ENCODE measurements around the gene USP27X. TPM values are rescaled to one million over a fixed set of nuclear protein-coding genes. Genes with fewer than 3 reads are reported as not detected.

The USP27X gene
- total and polyA plus RNA-seq, 2 of the 4 experiments (the other 2 are of a cell fraction): 2.7 to 6.3 TPM

DNA sequence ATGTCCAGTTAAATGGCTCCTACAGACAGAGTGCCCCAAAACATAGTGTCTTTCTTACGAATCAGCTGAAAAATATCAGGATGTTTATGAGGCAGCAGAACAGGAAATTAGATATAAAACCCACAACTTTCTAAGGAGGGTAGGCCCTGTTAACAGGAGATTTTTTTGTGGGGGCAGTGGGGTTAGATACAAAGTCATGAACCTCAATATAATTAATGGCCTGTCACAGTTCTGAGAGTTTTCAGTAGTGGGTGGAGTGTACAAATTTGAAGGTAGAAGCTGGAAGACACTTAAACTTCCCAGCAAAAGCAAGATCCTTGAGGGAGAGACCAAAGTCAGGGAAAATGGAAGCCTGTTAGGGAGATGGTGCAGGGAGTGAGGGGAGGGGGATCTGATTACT, 32.8 kb upstream of the USP27X start:
- Histone ChIP-seq H4K8ac (ENCODE audit: low read depth in 2 of 2, low read length in 2 of 2) (no peak overlapping the region), H2AK5ac (ENCODE audit: low read depth, low read length) (no peak overlapping the region), H2AK9ac (replicated peaks; ENCODE audit: low read depth, low read length, poor library complexity) (no peak overlapping the region), H3K27ac (ENCODE audit: insufficient read depth, low read length) (no peak overlapping the region), H2AFZ (replicated peaks; ENCODE audit: low read length, poor library complexity) (no peak overlapping the region), H3K23ac (ENCODE audit: low read depth, low read length) (no peak overlapping the region), H3K9me3 (ENCODE audit: control insufficient read depth, insufficient read depth, low read length) (no peaks in the 10 kb centered on the region), H4K20me1 (ENCODE audit: insufficient read depth, low read length) (no peaks in the 10 kb centered on the region), H4K5ac (ENCODE audit: low read depth, low read length) (no peak overlapping the region), H3K4ac (ENCODE audit: low read depth, low read length) (no peak overlapping the region), H3K4me2 (ENCODE audit: low read depth, low read length) (no peak overlapping the region), H3K36me3 (ENCODE audit: control insufficient read depth, insufficient read depth, low read length) (no peaks in the 10 kb centered on the region), H3K9me1 (ENCODE audit: insufficient read depth, low read length) (no peaks in the 10 kb centered on the region), H3K27me3 (ENCODE audit: control insufficient read depth, insufficient read depth, low read length) (peaks cover 4% of the 10 kb centered on the region; the same call in 1 of the 2 replicates), H3K9ac (ENCODE audit: low read depth, low read length) (no peak overlapping the region), H2BK5ac (ENCODE audit: low read depth, low read length, poor library complexity, severe bottlenecking) (no peak overlapping the region), H2BK15ac (ENCODE audit: low read depth, low read length) (no peak overlapping the region), H2BK120ac (ENCODE audit: low read depth, low read length) (no peak overlapping the region), H3K14ac (replicated peaks; ENCODE audit: low read depth, low read length) (no peak overlapping the region), H2BK20ac (ENCODE audit: low read depth, low read length) (no peak overlapping the region), H3K4me3 (ENCODE audit: insufficient read depth, low read depth, low read length) (no peak overlapping the region), H3K4me1 (ENCODE audit: control insufficient read depth, insufficient read depth, low read length) (no peaks in the 10 kb centered on the region), H3K79me1 (ENCODE audit: low read depth in 1 of 2, low read length in 2 of 2) (no peaks in the 10 kb centered on the region), H4K91ac (ENCODE audit: insufficient read depth, low read depth, low read length) (no peak overlapping the region), H3K56ac (ENCODE audit: extremely low read depth, insufficient read depth, low read length) (no peak overlapping the region), H3K18ac (ENCODE audit: low read depth, low read length) (no peak overlapping the region)
- dilution Hi-C loops (cut with HindIII; ENCODE audit: low sequenced_read_pairs, unreplicated experiment) (no loop called here), intact Hi-C loops (cut with micrococcal nuclease) (no loop called here), in situ Hi-C loops (cut with MboI; ENCODE audit: low sequenced_read_pairs) (no loop called here)
- TF ChIP-seq POLR2A (IDR thresholded peaks at IDR 0.05; ENCODE audit: low read depth, low read length) (no peak), RCOR1 (IDR thresholded peaks at IDR 0.05; ENCODE audit: insufficient replicate concordance, low read length) (no peak), USF2 (IDR thresholded peaks at IDR 0.05; ENCODE audit: low read depth, low read length) (no peak), MAZ (IDR thresholded peaks at IDR 0.05; ENCODE audit: borderline replicate concordance, low read depth, low read length) (no peak), RFX5 (IDR thresholded peaks at IDR 0.05; ENCODE audit: low read depth, low read length) (no peak), MAFK (IDR thresholded peaks at IDR 0.05; ENCODE audit: low read depth, low read length) (no peak), NFE2L2 (IDR thresholded peaks at IDR 0.05; ENCODE audit: low read depth, low read length) (no peak), RAD21 (IDR thresholded peaks at IDR 0.05; ENCODE audit: low read length) (no peak), BHLHE40 (IDR thresholded peaks at IDR 0.05; ENCODE audit: low read depth, low read length) (no peak), SMC3 (IDR thresholded peaks at IDR 0.05; ENCODE audit: low read depth, low read length) (no peak), FOS (IDR thresholded peaks at IDR 0.05; ENCODE audit: low read depth, low read length) (no peak), CEBPB (IDR thresholded peaks at IDR 0.05; ENCODE audit: low read depth, low read length) (no peak), CTCF (conservative IDR thresholded peaks at IDR 0.05; ENCODE audit: low read depth, low read length) (no peak)
- TF ChIP-seq, protein P1, sequence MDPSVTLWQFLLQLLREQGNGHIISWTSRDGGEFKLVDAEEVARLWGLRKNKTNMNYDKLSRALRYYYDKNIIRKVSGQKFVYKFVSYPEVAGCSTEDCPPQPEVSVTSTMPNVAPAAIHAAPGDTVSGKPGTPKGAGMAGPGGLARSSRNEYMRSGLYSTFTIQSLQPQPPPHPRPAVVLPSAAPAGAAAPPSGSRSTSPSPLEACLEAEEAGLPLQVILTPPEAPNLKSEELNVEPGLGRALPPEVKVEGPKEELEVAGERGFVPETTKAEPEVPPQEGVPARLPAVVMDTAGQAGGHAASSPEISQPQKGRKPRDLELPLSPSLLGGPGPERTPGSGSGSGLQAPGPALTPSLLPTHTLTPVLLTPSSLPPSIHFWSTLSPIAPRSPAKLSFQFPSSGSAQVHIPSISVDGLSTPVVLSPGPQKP (IDR thresholded peaks at IDR 0.05; ENCODE audit: borderline replicate concordance, low read depth, low read length): no peak
- ChIA-PET POLR2A (ENCODE audit: unreplicated experiment) (interaction anchor here (0.6 kb wide), 1 partner anchor 37 kb away, joined by 3 read pairs; no protein-coding TSS in a partner anchor), CTCF (no interaction called here)
- no TSS peak for BruUV-seq (replicated peaks)
- ATAC-seq (ENCODE audit: low read depth): no peak
- DNase-seq: no peak
- no CpG with 5 or more reads among the region's 1 CpG for WGBS, 2 experiments (ENCODE audit: extremely low coverage in 2 of 2, insufficient read length in 1 of 2)
